ENCODE measurements around the gene OR1F1. TPM values are rescaled to one million over a fixed set of nuclear protein-coding genes. Genes with fewer than 3 reads are reported as not detected.
"Not testable (repeated sequence)": the region's sequence is repeated elsewhere in the genome, so short reads cannot be mapped to it uniquely, and the experiment has no call there.

Gene OR1F1
- polyA plus RNA-seq (ENCODE audit: insufficient read length in 3 of 3) = not detected

GRCh38 chr16:3187798-3188674 is at the start of gene OR1F1:
TSS of gene OR1F1 (plus strand) at chr16:3188204.
- no peak for DNase-seq (ENCODE audit: low read depth in 3 of 3, low spot score in 2 of 3)

- DNase-seq (ENCODE audit: low read depth in 3 of 3, low spot score in 2 of 3) = no peak
These were observed 49.7 kb upstream of the OR1F1 start for GRCh38 chr16:3138342-3138741.

- no peak for DNase-seq (ENCODE audit: low read depth in 3 of 3, low spot score in 2 of 3)
These were observed 49.1 kb upstream of the OR1F1 start for GRCh38 chr16:3138823-3139426.

GRCh38 chr16:3139561-3139960 is 48.4 kb upstream of the OR1F1 start:
- DNase-seq (ENCODE audit: low read depth in 3 of 3, low spot score in 2 of 3) = not testable (repeated sequence)

GRCh38 chr16:3140603-3141427 is 47.2 kb upstream of the OR1F1 start:
- no peak for DNase-seq (ENCODE audit: low read depth in 3 of 3, low spot score in 2 of 3)

- no peak for DNase-seq (ENCODE audit: low read depth in 3 of 3, low spot score in 2 of 3)
These were observed 46.2 kb upstream of the OR1F1 start for GRCh38 chr16:3141781-3142311.

GRCh38 chr16:3142327-3142726 is 45.7 kb upstream of the OR1F1 start:
- no peak for DNase-seq (ENCODE audit: low read depth in 3 of 3, low spot score in 2 of 3)

- no peak for DNase-seq (ENCODE audit: low read depth in 3 of 3, low spot score in 2 of 3)
These were observed 45.2 kb upstream of the OR1F1 start for GRCh38 chr16:3142770-3143169.

GRCh38 chr16:3143189-3143588 is 44.8 kb upstream of the OR1F1 start:
- no peak for DNase-seq (ENCODE audit: low read depth in 3 of 3, low spot score in 2 of 3)

GRCh38 chr16:3143598-3144320 is 44.2 kb upstream of the OR1F1 start:
- no peak for DNase-seq (ENCODE audit: low read depth in 3 of 3, low spot score in 2 of 3)

GRCh38 chr16:3144321-3144983 is 43.6 kb upstream of the OR1F1 start:
- DNase-seq (ENCODE audit: low read depth in 3 of 3, low spot score in 2 of 3) = no peak

GRCh38 chr16:3145151-3145550 is 42.9 kb upstream of the OR1F1 start:
- no peak for DNase-seq (ENCODE audit: low read depth in 3 of 3, low spot score in 2 of 3)

GRCh38 chr16:3145660-3146059 is 42.3 kb upstream of the OR1F1 start:
- no peak for DNase-seq (ENCODE audit: low read depth in 3 of 3, low spot score in 2 of 3)

GRCh38 chr16:3147046-3147756 is 40.8 kb upstream of the OR1F1 start:
- no peak for DNase-seq (ENCODE audit: low read depth in 3 of 3, low spot score in 2 of 3)

- DNase-seq (ENCODE audit: low read depth in 3 of 3, low spot score in 2 of 3) = no peak
These were observed 40.3 kb upstream of the OR1F1 start for GRCh38 chr16:3147757-3148104.

GRCh38 chr16:3148256-3149192 is 39.5 kb upstream of the OR1F1 start:
- DNase-seq (ENCODE audit: low read depth in 3 of 3, low spot score in 2 of 3) = no peak

GRCh38 chr16:3149193-3149530 is 38.8 kb upstream of the OR1F1 start:
- DNase-seq (ENCODE audit: low read depth in 3 of 3, low spot score in 2 of 3) = no peak

- no peak for DNase-seq (ENCODE audit: low read depth in 3 of 3, low spot score in 2 of 3)
These were observed 38.2 kb upstream of the OR1F1 start for GRCh38 chr16:3149630-3150345.

Measured in right renal cortex interstitium (tissue), 3 donors.